K562 (cell line): ENCODE results near the gene PREX1. TPM values are rescaled to one million over a fixed set of nuclear protein-coding genes. Genes with fewer than 3 reads are reported as not detected.
"Not testable (repeated sequence)": the region's sequence is repeated elsewhere in the genome, so short reads cannot be mapped to it uniquely, and the experiment has no call there.

Experiments
- ATAC-seq: fragments of 200-7000 bp; cut with Tn5 transposase; 3 replicates; pipeline ENCODE4 v1.9.1; 2020; ENCODE audit warnings: moderate library complexity
- BruUV-seq: library from RNA; stranded (reverse); fragments of 400-500 nt; replicated peaks from 2 replicates; lab custom pipeline; 2021; lab: Mats Ljungman, UMichigan
- CTCF ChIA-PET: fragments of 300-600 bp; formaldehyde crosslinking; extraction: SDS; loops from one replicate; lab custom pipeline; 2021; ENCODE audit warnings: low intra/inter-chr PET ratio; lab: Yijun Ruan, JAX
- POLR2A ChIA-PET: fragments of 300-600, 350-650 bp; sonication (Branson Sonifier 250); formaldehyde crosslinking; extraction: SDS; loops from one replicate; lab custom pipeline; 2021; ENCODE audit warnings: antibody characterized with exemption, inconsistent platforms; lab: Yijun Ruan, JAX
- DNase-seq, 4 experiments: peaks; one replicate each; pipeline versions ENCODE4 v3.0.0 to v3.0.0-alpha.2; 2011 to 2018; ENCODE audit warnings: low spot score in 3 of 4, mixed read lengths in 3 of 4; ENCODE audit errors: extremely low read depth in 1 of 4
- FAIRE-seq: peaks from 2 replicates; lab custom pipeline; 2011; peaks lifted over from hg19 to GRCh38; lab: Jason Lieb, UNC
- H2AFZ ChIP-seq: 2 replicates; pipeline ENCODE4 v1.6.0; 2011; ENCODE audit warnings: low read depth, low read length, control low read depth, inconsistent platforms
- H3K27ac ChIP-seq: fragments of 200-600 bp; 3 replicates; pipeline ENCODE4 v1.8.0; 2011; ENCODE audit warnings: low read depth, mild to moderate bottlenecking, control low read depth, inconsistent platforms, low read length, moderate library complexity, mixed read lengths; ENCODE audit errors: extremely low read depth
- H3K27me3 ChIP-seq, 2 experiments: fragments of 300-600 bp in 1 of 2; 2 replicates in 1 of 2; 3 replicates in 1 of 2; pipeline versions ENCODE4 v1.6.0 to v1.8.0; 2011; ENCODE audit warnings: inconsistent platforms in 2 of 2, low read length in 2 of 2, mild to moderate bottlenecking in 1 of 2, mixed read lengths in 1 of 2, moderate library complexity in 1 of 2; ENCODE audit not compliant: control insufficient read depth in 2 of 2, insufficient read depth in 2 of 2
- H3K36me3 ChIP-seq: fragments of 300-600 bp; 3 replicates; pipeline ENCODE4 v1.8.0; 2011; ENCODE audit warnings: mild to moderate bottlenecking, low read length, inconsistent platforms; ENCODE audit not compliant: control insufficient read depth, insufficient read depth
- H3K4me1 ChIP-seq, 2 experiments: fragments of 200-600 bp in 1 of 2; replicated peaks in 1 of 2; 2 replicates in 1 of 2; 3 replicates in 1 of 2; pipeline versions ENCODE4 v1.5.1 to v1.8.0; 2011; ENCODE audit warnings: inconsistent platforms in 2 of 2, low read length in 2 of 2, mild to moderate bottlenecking in 1 of 2, mixed read lengths in 1 of 2, moderate library complexity in 1 of 2; ENCODE audit not compliant: control insufficient read depth in 2 of 2, insufficient read depth in 2 of 2
- H3K4me2 ChIP-seq: 2 replicates; pipeline ENCODE4 v1.6.1; 2011; ENCODE audit warnings: low read length, control low read depth, inconsistent platforms, mixed read lengths; ENCODE audit not compliant: insufficient read depth
- H3K4me3 ChIP-seq: fragments of 200-600 bp; sonication (generic), shearing (Covaris generic); 2 replicates; pipeline ENCODE4 v1.5.1; 2016; ENCODE audit warnings: control low read depth, inconsistent platforms
- H3K79me2 ChIP-seq: fragments of 200-600 bp; 3 replicates; pipeline ENCODE4 v1.8.0; 2011; ENCODE audit warnings: low read length, inconsistent platforms; ENCODE audit not compliant: control insufficient read depth, insufficient read depth
- H3K9ac ChIP-seq, 2 experiments: 2 replicates each; pipeline versions ENCODE4 v1.6.0 to v1.6.1; 2011; ENCODE audit warnings: low read depth in 2 of 2, low read length in 2 of 2, control low read depth in 1 of 2, inconsistent platforms in 1 of 2, mild to moderate bottlenecking in 1 of 2, mixed read lengths in 1 of 2; ENCODE audit not compliant: insufficient read depth in 1 of 2
- H3K9me1 ChIP-seq: one replicate; pipeline ENCODE4 v1.6.0; 2011; ENCODE audit warnings: inconsistent platforms, mild to moderate bottlenecking, low read length, moderate library complexity; ENCODE audit not compliant: control insufficient read depth, insufficient read depth
- H3K9me3 ChIP-seq: replicated peaks from 2 replicates; pipeline ENCODE4 v1.5.1; 2011; ENCODE audit warnings: low read depth, low read length, inconsistent platforms; ENCODE audit not compliant: control insufficient read depth, insufficient read depth
- H4K20me1 ChIP-seq: replicated peaks from 2 replicates; pipeline ENCODE4 v1.6.1; 2011; ENCODE audit warnings: low read length, inconsistent platforms, mixed read lengths; ENCODE audit not compliant: control insufficient read depth, insufficient read depth
- CHD2 ChIP-seq: IDR thresholded peaks from 2 replicates; pipeline ENCODE4 v1.6.1; 2011; ENCODE audit warnings: low read depth, low read length
- PML ChIP-seq: IDR thresholded peaks from 2 replicates; pipeline ENCODE4 v1.6.1; 2012; ENCODE audit warnings: low read length, inconsistent platforms
- WGBS: fragments of 100-300 bp; shearing (Covaris generic); methylation state at CpG from one replicate; pipeline ENCODE4 v1.1.6; 2016; ENCODE audit warnings: low coverage, mixed read lengths; ENCODE audit not compliant: insufficient coverage; ENCODE audit errors: missing lambda C conversion rate; 5-methylcytosine and 5-hydroxymethylcytosine counted together
- in situ Hi-C: fragments of 300-500 bp; cut with MboI; formaldehyde crosslinking; loops from 4 replicates; pipeline ENCODE4 v1.15.0; 2018; ENCODE audit warnings: inconsistent platforms, mixed read lengths
- intact Hi-C: fragments of 100-400 bp; cut with micrococcal nuclease; formaldehyde crosslinking; loops from 2 replicates; pipeline ENCODE4 v1.14.2; 2022
- polyA plus RNA-seq, 8 experiments: library from polyadenylated mRNA; depleted of rRNA in 4 of 8; stranded (reverse) in 5 of 8; unstranded in 3 of 8; fragments of >200 nt; fragmentation: Nextera tagmentation in 2 of 8; fragmentation: Illumina TruSeq in 1 of 8; extraction: Ambion mirVana in 2 of 8; extraction: Trizol in 1 of 8; gene quantifications; 2 replicates each; pipeline versions ENCODE4 v1.2.1 to v1.2.3, GENCODE V29; 2011 to 2014; ENCODE audit warnings: inconsistent platforms in 1 of 8, missing spikeins in 1 of 8
- total RNA-seq, 7 experiments: library from RNA; depleted of rRNA in 6 of 7; stranded (reverse); fragments of >200 nt in 6 of 7; fragmentation: Illumina TruSeq in 2 of 7; extraction: Trizol in 2 of 7; gene quantifications; 2 replicates each; pipeline versions ENCODE4 v1.2.1 to v1.2.3, GENCODE V29; 2011 to 2021; ENCODE audit warnings: low replicate concordance in 1 of 7
- TF ChIP-seq, protein P1 (sequence below): conservative IDR thresholded peaks from 2 replicates; pipeline ENCODE4 v1.6.1; 2011; ENCODE audit warnings: low read depth, mild to moderate bottlenecking, low read length; ENCODE audit not compliant: control insufficient read depth

The PREX1 gene
- total and polyA plus RNA-seq, 9 of the 15 experiments (the other 6 are each of a cell fraction or from before 2014, with no cell fraction given), result 0.37 to 10.4 (median 4.8) TPM

DNA sequence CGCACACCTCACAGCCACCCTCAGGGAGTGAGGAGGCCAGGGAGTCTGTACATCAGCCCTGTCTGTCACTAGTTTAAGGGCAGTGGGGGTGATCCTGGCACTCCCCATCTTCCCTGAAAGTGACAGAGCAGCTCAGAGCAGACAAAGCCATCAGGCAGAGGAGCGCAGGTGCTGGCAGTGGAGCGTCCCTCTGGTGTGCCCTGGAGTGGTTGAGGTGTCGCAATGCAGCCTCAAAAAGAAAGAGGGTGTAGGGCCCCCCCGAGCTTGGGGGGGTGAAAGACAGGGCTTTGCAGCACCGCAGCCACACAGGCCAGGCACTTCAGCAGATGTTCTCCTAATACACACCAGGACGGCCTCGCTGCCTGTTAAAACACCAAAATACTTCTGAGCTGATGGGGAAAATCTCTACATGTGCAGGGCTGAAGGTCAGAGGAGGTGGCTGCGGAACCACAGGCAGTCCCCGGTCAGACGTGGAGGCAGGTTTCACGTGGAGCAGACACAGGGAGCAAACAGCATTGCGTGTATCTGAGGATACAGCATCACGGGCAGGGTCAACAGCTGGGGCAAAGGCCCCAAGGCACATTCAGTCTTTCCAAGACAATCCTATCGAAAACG, 69.5 kb downstream of the PREX1 start (continued):
- TF ChIP-seq, protein P1, sequence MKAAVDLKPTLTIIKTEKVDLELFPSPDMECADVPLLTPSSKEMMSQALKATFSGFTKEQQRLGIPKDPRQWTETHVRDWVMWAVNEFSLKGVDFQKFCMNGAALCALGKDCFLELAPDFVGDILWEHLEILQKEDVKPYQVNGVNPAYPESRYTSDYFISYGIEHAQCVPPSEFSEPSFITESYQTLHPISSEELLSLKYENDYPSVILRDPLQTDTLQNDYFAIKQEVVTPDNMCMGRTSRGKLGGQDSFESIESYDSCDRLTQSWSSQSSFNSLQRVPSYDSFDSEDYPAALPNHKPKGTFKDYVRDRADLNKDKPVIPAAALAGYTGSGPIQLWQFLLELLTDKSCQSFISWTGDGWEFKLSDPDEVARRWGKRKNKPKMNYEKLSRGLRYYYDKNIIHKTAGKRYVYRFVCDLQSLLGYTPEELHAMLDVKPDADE, result no peak
- no peak for TF ChIP-seq PML

DNA sequence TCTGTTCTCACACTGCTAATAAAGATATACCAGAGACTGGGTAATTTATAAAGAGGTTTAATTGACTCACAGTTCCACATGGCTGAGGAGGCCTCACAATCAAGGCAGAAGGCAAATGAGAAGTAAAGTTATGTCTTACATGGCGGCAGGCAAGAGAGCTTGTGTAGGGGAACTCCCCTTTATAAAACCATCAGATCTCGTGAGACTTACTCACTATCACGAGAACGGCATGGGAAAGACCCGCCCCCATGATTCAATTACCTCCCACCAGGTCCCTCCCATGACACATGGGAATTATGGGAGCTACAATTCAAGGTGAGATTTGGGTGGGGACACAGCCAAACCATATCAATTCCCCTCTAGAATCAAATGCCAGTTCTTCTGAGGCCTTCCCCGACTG, 71.0 kb downstream of the PREX1 start:
- BruUV-seq, H2AFZ ChIP-seq, H3K79me2 ChIP-seq, H3K9ac ChIP-seq, intact Hi-C loops, DNase-seq, H3K27ac ChIP-seq, H3K36me3 ChIP-seq, H3K4me3 ChIP-seq, in situ Hi-C loops, H3K4me1 ChIP-seq, H3K9me3 ChIP-seq, H3K9me1 ChIP-seq, CTCF ChIA-PET, H3K4me2 ChIP-seq: not testable (repeated sequence)
- 20% methylated on average over 6 of the region's 6 CpGs for WGBS
- peak; percentile 61 for TF ChIP-seq CHD2
- TF ChIP-seq, all 486 proteins: peak for 1; not testable (repeated sequence) for 485
- not testable (repeated sequence) for FAIRE-seq, H4K20me1 ChIP-seq, H3K27me3 ChIP-seq, ATAC-seq
- POLR2A ChIA-PET, result interaction anchor here (0.8 kb wide), 1 partner anchor 93 kb away, joined by 3 read pairs; no protein-coding TSS in a partner anchor
